Natural killer cell treated with Interleukin-12 subunit alpha and Interleukin-12 subunit beta and Interleukin-15 and Interleukin-18, amount 100 ng/mL, for 72 hours (primary cell): Measurements from ENCODE around the gene CCDC50. TPM values are rescaled to one million over a fixed set of nuclear protein-coding genes. Genes with fewer than 3 reads are reported as not detected.

Experiments
- ATAC-seq, 2 donors: fragments of 150-1000 bp; cut with Tn5 transposase in 1 of 2; sonication (Bioruptor Pico), chemical (Tn5 transposase) in 1 of 2; 2 replicates each; pipeline ENCODE4 v1.10.0; 2021
- DNase-seq: peaks from one replicate; pipeline ENCODE4 v3.0.0; 2022; ENCODE audit warnings: low spot score
- H3K27ac Mint-ChIP-seq, 2 donors: 1 replicate in 1 of 2; 2 replicates in 1 of 2; pipeline ENCODE4 v1.8.0; 2022; ENCODE audit warnings: mixed read lengths in 2 of 2, mild to moderate bottlenecking in 1 of 2, moderate library complexity in 1 of 2
- H3K27me3 Mint-ChIP-seq, 2 donors: 1 replicate in 1 of 2; 2 replicates in 1 of 2; pipeline ENCODE4 v1.8.0; 2022; ENCODE audit warnings: mixed read lengths in 2 of 2
- H3K36me3 Mint-ChIP-seq: one replicate; pipeline ENCODE4 v1.8.0; 2022; ENCODE audit warnings: mixed read lengths
- H3K4me1 Mint-ChIP-seq, 2 donors: 1 replicate in 1 of 2; 2 replicates in 1 of 2; pipeline ENCODE4 v1.8.0; 2022; ENCODE audit warnings: low read depth in 2 of 2, mixed read lengths in 2 of 2, mild to moderate bottlenecking in 1 of 2
- H3K4me3 Mint-ChIP-seq: one replicate; pipeline ENCODE4 v1.8.0; 2022; ENCODE audit warnings: mixed read lengths
- H3K9me3 Mint-ChIP-seq: 2 replicates; pipeline ENCODE4 v1.8.0; 2022; ENCODE audit warnings: mixed read lengths
- total RNA-seq, 2 donors: library from RNA; stranded (reverse); gene quantifications; one replicate each; pipeline ENCODE4 v1.2.3, GENCODE V29; 2022

Gene CCDC50
- total RNA-seq, 2 donors from 2014 or later: 24.4 to 27.7 TPM

DNA sequence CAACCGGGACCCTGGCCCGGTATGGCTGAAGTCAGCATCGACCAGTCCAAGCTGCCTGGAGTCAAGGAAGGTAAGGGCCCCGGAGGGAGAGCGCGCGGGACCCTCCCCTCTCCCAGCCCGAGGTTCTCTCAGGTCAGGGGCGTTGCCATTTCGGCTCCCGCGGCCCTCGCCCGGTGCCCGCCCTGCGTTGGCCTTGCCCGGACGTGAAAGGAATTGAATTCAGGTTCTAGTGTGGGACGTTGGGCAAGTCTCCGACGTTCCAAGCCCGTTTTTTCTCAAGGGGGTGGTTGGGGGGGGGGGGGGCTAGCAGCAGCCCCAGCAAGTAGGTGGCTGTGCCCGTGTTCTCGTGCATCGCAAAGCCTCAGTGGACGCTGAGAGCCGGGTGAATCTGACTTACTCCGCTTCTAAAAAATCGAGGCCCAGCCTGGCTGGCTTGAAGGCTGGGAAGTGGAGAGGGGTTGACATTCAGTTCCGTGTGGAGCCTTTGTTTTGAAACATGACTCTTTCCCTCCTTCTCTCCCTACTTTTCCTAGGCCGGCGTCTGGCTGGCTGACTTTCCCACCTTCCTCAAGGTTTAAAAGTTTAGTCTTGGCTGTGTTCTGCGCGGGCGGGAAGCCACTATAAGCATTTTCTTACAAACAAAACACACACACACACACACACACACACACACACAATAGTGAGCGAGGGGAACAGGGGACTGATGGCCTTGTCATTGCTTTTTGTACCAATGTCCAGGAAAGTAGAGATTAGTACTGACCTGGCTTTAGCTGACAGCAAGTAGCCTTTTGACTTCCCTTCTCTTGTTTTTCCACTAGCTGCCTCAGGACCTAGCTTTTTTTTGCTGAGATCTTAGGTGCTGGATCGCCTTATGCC lies 698 bp downstream of the CCDC50 start, which contains the start of gene UTS2B:
UTS2B (minus strand) TSS at position 873 of the 876 bp plus-strand sequence. CDS start 48,337 bp downstream, outside the sequence.
- Mint-ChIP-seq H3K36me3 (no peaks in the 10 kb centered on the region), H3K27ac (peak within 1 kb of the TSS; percentile 22 to 68), H3K4me1 (peaks cover 27 to 29% of the 10 kb centered on the region in 2 donors), H3K9me3 (no peaks in the 10 kb centered on the region), H3K4me3 (peak within 1 kb of the TSS; percentile 69), H3K27me3 (no peaks in the 10 kb centered on the region)
- no peak for DNase-seq
- ATAC-seq: peak; percentile 55 to 71

DNA sequence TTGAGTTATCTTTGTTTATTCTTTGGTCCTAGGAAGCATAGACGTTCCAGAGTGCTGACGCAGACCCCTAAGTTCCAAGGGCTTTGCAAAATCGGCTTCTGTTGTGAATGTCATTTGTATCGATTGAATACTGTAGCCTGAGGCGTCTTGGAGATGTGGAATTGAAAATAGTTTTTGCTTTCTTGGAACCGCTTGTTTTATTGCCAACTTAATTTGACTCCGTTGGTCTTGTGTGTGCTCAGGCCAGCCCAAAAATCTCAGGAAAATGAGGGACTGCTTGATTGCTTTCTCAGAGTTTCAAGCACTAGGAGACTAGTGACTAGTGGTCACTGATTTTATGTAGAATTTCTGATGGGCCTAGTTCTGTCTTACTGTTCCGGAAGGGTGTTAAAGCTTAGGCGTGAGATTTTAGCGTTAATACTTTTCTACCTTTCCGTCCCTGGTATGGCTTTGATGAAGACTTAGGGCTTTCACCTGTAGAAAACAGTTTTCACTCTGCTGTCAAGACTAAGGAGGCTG lies 1.4 kb downstream of the CCDC50 start:
- Mint-ChIP-seq H3K4me1 (peaks cover 27 to 29% of the 10 kb centered on the region in 2 donors), H3K36me3 (no peaks in the 10 kb centered on the region), H3K4me3 (peak overlapping the region; percentile 69), H3K27me3 (no peaks in the 10 kb centered on the region), H3K27ac (peak overlapping the region; percentile 22 to 68), H3K9me3 (no peaks in the 10 kb centered on the region)
- no peak for DNase-seq
- ATAC-seq: no peak

DNA sequence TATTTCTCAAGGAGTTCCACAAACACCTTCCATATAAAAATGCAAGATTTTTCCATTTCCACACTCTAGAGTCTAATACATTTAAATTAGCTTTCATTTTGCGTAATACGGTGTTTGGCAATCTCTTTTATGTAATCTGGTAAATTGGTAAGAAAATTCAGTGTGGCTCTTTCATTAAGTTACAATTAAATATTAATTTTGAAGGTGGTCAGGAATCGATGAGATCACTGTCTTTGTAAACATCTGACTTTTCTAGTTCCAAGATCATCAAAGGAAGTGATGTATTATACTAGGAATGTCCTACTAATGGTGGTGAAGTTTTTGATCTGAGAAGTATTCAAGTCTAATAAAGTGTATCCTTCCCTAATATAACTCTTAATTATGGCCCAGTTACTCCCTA lies 2.2 kb downstream of the CCDC50 start:
- no peak for ATAC-seq
- Mint-ChIP-seq H3K27ac (no peak overlapping the region), H3K27me3 (no peaks in the 10 kb centered on the region), H3K36me3 (no peaks in the 10 kb centered on the region), H3K4me1 (peaks cover 27 to 29% of the 10 kb centered on the region in 2 donors), H3K9me3 (no peaks in the 10 kb centered on the region), H3K4me3 (peak overlapping the region; percentile 69)
- no peak for DNase-seq

DNA sequence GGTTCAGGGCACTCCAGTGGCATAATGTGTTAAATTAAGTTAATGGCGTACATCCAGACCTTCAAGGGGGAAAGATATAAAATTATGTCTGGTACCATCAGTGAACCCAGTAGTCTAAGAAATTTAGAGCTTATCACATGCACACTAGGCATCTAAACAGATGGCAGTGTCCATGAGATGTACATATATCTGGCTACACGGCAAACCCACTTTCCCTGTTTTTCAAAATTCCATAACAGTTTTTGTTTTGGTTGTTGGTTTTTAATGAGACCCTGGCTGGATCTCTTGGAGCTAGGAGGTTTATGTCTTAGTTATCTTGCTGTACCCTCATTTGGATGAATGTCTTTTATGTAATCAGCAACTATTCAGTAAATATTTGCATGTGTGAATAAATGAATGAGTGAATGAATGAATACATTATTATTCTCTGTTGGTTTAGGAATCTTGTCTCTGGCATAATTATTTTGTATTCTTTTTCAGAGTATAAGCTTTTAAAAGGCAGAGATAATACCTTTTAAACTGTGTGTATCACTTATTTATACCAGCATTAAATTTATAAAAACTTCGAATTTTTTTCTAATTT lies 4.2 kb downstream of the CCDC50 start:
- H3K4me3 Mint-ChIP-seq: no peak overlapping the region
- H3K27me3 Mint-ChIP-seq: no peaks in the 10 kb centered on the region
- no peaks in the 10 kb centered on the region for H3K36me3 Mint-ChIP-seq
- ATAC-seq (no peak), DNase-seq (no peak)
- peaks cover 23 to 26% of the 10 kb centered on the region in 2 donors for H3K4me1 Mint-ChIP-seq
- no peaks in the 10 kb centered on the region for H3K9me3 Mint-ChIP-seq
- H3K27ac Mint-ChIP-seq: no peak overlapping the region

DNA sequence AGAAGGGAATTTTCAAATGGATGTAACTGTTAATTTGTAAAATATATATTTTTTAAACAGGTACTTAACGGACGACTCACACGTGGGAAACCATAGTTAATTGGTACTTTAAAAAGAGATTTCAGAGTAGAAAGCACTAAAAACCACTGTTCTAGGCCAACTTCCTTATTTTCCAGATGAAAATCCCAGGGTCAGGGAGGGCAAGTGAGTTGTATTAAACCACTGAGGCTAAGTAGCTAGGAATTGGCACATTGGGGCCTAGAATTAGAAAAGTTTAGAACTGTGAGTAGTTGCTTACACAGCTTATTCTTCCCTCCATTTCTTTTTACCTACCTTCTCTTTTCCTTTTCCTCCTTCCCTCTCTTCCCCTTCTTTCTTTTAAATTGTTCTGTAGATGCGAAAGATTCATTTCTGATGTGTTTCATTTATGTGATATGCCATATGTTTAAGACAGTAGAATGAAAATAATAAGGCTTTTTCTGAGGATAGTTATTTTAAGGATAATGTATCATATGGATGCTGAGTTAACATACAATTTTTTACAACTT lies 5.2 kb downstream of the CCDC50 start:
- Mint-ChIP-seq H3K27me3 (no peaks in the 10 kb centered on the region), H3K4me1 (peaks cover 16 to 20% of the 10 kb centered on the region in 2 donors), H3K27ac (no peak overlapping the region), H3K4me3 (no peak overlapping the region), H3K36me3 (no peaks in the 10 kb centered on the region), H3K9me3 (no peaks in the 10 kb centered on the region)
- DNase-seq (no peak), ATAC-seq (no peak)

DNA sequence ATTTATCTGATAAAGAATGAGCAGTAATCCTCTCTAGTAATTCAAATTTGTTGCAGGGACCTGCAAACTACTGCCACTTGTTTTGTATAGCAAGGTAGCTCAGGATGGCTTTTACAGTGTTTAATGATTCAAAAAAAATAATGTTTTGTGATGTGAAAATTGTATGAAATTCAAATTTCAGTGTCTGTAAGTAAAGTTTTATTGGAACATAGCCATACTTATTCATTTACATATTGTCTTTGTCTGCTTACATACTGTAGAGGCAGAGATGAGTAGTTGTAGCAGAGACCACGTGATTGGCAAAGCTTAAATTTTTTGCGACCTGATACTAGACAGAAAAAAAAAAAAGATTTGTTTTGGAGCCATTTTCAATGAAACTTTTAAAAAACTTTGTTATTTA lies 7.6 kb downstream of the CCDC50 start:
- H3K4me1 Mint-ChIP-seq: peaks cover 0 to 9% of the 10 kb centered on the region in 2 donors
- DNase-seq (no peak), ATAC-seq (no peak)
- H3K36me3 Mint-ChIP-seq: no peaks in the 10 kb centered on the region
- H3K27ac Mint-ChIP-seq: no peak overlapping the region
- H3K27me3 Mint-ChIP-seq: no peaks in the 10 kb centered on the region
- no peak overlapping the region for H3K4me3 Mint-ChIP-seq
- no peaks in the 10 kb centered on the region for H3K9me3 Mint-ChIP-seq

DNA sequence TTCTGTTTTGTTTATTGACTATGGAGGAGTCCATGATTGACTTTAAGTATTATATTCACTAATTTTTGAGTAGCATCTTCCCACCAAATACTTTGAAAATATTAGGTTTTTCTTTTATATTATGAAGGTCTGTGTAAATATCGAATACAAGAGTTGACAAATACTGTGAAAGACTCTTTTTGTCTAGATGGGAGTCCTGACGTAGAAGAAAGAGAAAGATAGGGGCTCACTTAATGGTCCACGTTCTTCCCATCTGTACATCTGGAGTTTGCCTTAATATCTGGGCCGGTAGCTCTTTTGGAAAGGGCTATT lies 8.9 kb downstream of the CCDC50 start:
- no peak for DNase-seq
- Mint-ChIP-seq H3K9me3 (no peaks in the 10 kb centered on the region), H3K27me3 (no peaks in the 10 kb centered on the region), H3K4me1 (peaks cover 0 to 6% of the 10 kb centered on the region in 2 donors), H3K27ac (no peak overlapping the region), H3K4me3 (no peak overlapping the region), H3K36me3 (no peaks in the 10 kb centered on the region)
- no peak for ATAC-seq

DNA sequence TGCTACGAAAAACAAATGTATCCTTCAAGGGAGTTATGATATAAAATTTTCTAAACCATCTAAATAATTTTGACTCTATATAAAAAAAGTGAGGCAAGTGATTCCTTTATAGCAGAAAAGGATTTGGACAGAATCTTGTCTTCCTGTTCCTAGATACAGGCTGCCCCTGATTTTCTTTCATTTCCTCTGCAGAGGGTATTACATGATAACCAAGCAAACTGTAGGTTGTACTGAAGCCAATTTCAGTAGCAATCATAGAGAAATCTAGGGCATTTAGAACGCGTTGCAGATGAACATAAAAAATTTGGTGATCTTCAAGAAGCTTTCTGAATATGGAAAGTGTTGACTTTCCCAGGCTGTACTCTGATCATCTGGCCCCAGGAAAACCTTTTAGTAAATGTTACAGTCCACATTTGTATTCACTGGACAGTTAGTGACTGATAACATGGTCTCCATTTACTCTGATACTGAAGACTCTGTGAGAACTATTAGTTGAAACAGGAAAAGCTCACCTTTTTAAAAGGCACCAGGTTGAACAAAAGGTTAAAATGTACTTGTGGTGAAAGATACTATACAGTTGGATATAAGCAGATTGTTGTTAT lies 10.2 kb downstream of the CCDC50 start:
- Mint-ChIP-seq H3K4me3 (no peak overlapping the region), H3K9me3 (no peaks in the 10 kb centered on the region), H3K4me1 (peaks cover 5 to 7% of the 10 kb centered on the region in 2 donors), H3K27me3 (no peaks in the 10 kb centered on the region), H3K36me3 (no peaks in the 10 kb centered on the region), H3K27ac (no peak overlapping the region)
- no peak for DNase-seq
- no peak for ATAC-seq

DNA sequence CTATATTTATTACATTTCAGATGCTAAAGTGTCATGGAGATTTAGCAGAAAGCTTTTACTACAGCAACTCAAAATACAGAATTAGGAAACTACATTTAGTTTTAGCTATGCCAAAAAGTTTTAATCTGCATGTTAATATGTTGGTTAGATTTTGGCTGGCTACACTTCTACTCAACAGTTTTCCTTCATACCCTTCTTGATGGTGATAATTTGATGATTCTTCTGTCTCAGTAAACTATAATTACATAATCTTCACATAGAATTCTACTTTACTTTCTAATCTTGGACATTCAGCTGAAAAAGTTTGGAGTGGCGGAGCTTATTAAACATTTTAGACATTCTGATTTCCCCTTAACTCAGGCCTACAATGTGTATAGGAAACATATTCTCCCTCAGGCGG lies 11.2 kb downstream of the CCDC50 start:
- DNase-seq: no peak
- Mint-ChIP-seq H3K4me3 (no peak overlapping the region), H3K27ac (no peak overlapping the region), H3K4me1 (peaks cover 5 to 10% of the 10 kb centered on the region in 2 donors), H3K36me3 (no peaks in the 10 kb centered on the region), H3K27me3 (no peaks in the 10 kb centered on the region), H3K9me3 (no peaks in the 10 kb centered on the region)
- ATAC-seq: no peak

DNA sequence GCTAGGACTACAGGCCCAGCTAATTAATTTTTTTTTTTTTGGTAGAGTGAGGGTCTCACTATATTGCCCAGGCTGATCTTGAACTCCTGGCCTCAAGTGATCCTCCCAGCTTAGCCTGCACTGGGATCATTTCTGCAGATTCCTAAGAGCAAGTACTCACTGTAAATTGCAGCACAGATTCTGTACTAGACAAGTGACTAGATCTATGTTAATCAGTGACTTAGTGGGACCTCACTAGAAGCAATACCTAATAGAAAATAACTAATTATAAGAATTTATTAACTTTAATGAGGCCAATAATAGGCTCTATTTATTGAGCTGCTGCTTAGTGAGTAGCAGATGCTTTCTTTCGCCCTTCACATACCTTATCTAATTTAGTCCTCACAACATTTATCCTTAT lies 11.8 kb downstream of the CCDC50 start:
- no peak for ATAC-seq
- H3K27me3 Mint-ChIP-seq: no peaks in the 10 kb centered on the region
- DNase-seq: no peak
- no peak overlapping the region for H3K27ac Mint-ChIP-seq
- H3K36me3 Mint-ChIP-seq: no peaks in the 10 kb centered on the region
- H3K4me1 Mint-ChIP-seq: peaks cover 6 to 12% of the 10 kb centered on the region in 2 donors
- H3K4me3 Mint-ChIP-seq: no peak overlapping the region
- no peaks in the 10 kb centered on the region for H3K9me3 Mint-ChIP-seq

DNA sequence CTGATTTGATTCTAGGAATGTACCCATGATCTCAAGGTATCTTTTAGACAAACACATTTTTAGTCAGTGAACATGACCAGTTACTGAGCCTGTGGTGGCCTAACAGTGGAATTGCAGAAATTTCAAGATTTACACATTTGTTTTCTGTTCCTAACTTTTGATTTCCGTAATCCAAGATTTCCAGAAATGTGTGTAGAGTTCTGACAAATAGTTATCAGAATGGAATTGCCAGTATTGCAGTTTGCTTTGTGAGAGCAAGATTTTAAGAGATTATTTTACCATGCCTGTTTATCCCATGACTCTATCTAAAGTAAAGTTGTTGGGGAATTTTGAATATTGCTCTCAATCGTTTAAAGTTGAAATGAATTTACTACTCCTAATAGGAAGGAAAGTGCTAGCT lies 12.8 kb downstream of the CCDC50 start:
- H3K27ac Mint-ChIP-seq: no peak overlapping the region

DNA sequence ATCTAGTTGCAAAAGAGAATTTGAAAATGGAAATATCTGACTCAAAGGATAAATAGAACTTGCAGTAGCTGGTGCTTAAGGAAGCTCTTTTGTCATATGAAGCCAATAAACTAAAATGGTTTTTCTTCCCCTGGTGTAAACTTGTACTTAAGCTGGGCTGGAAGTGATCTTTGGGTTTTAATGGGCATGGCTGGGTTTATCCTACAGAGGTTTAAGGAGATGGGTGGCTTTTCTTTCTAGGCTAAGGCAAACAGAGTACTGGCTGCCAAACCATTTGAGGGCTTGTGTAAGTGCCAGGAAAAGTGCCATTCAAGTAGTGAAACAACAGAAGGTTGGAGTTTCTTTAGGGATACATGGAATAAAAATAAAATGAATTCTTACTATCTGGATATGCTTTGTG lies 13.2 kb downstream of the CCDC50 start:
- Mint-ChIP-seq H3K27me3 (no peaks in the 10 kb centered on the region), H3K27ac (no peak overlapping the region), H3K36me3 (no peaks in the 10 kb centered on the region), H3K4me1 (peaks cover 6 to 14% of the 10 kb centered on the region in 2 donors), H3K9me3 (no peaks in the 10 kb centered on the region), H3K4me3 (no peak overlapping the region)
- ATAC-seq (no peak), DNase-seq (no peak)

More for the DNA sequence above, 12.8 kb downstream of the CCDC50 start:
- DNase-seq (no peak), ATAC-seq (no peak)
- Mint-ChIP-seq H3K4me3 (no peak overlapping the region), H3K27me3 (no peaks in the 10 kb centered on the region), H3K9me3 (no peaks in the 10 kb centered on the region), H3K36me3 (no peaks in the 10 kb centered on the region), H3K4me1 (peaks cover 6 to 12% of the 10 kb centered on the region in 2 donors)

DNA sequence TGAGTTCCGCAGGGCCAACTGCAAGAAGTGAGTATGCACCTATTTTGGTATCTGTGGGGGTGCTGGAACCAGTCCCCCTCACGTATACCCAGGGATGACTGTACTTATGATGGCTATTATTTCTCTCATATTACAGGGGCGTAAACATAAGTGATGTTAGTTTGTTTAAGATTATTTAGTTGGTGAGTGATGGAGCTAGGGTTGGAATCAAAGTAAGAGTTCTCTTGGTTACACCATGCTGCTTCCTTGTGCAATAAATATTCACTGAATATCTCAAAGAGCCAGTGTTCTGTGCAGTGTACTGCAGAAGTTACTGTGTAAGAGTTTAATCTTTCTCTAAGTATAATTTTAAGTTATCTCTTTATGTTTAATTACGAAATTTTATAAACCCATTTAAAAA lies 13.9 kb downstream of the CCDC50 start:
- no peaks in the 10 kb centered on the region for H3K27me3 Mint-ChIP-seq
- ATAC-seq: no peak

DNA sequence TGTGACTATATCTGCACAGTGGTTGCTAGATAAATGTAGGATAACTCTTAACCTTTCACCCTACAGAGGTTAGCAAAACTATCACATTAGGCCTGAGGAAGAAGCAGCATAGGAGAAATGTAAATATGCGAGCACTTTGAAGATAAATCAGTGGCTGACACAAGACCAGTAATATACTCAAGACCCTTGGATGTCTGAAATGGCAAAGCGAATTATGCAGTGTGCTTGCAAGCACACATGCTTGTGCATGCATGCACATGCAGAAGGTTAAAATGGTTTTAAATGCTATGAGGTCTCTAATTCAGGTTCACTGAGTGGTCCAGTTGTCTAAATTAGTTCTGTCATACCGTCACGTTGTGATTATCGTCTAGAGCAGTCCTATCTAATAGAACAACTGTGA lies 14.7 kb downstream of the CCDC50 start:
- H3K27ac Mint-ChIP-seq: no peak overlapping the region
- H3K27me3 Mint-ChIP-seq: no peaks in the 10 kb centered on the region
- DNase-seq: no peak
- H3K4me3 Mint-ChIP-seq: no peak overlapping the region
- H3K4me1 Mint-ChIP-seq: peaks cover 6 to 18% of the 10 kb centered on the region in 2 donors
- ATAC-seq: no peak
- H3K36me3 Mint-ChIP-seq: no peaks in the 10 kb centered on the region
- no peaks in the 10 kb centered on the region for H3K9me3 Mint-ChIP-seq

More for the DNA sequence above, 13.9 kb downstream of the CCDC50 start:
- H3K9me3 Mint-ChIP-seq: no peaks in the 10 kb centered on the region
- H3K4me3 Mint-ChIP-seq: no peak overlapping the region
- H3K4me1 Mint-ChIP-seq: peaks cover 6 to 18% of the 10 kb centered on the region in 2 donors
- no peaks in the 10 kb centered on the region for H3K36me3 Mint-ChIP-seq
- DNase-seq: no peak
- H3K27ac Mint-ChIP-seq: no peak overlapping the region
